Lung microvascular endothelial cell (primary cell): Measurements from ENCODE around the gene ACER1. TPM values are rescaled to one million over a fixed set of nuclear protein-coding genes. Genes with fewer than 3 reads are reported as not detected.
A peak's percentile ranks its signal among the peaks of the same experiment; 100 is the strongest.

Experiments
- DNase-seq, 2 donors: peaks; one replicate each; pipeline versions ENCODE4 v3.0.0 to v3.0.0-alpha.2; 2010; ENCODE audit warnings: low read depth in 2 of 2
- total RNA-seq: library from RNA; depleted of rRNA; stranded (reverse); fragments of >200 nt; gene quantifications from 2 replicates; pipeline ENCODE4 v1.2.1, GENCODE V29; 2014

Gene ACER1
- total RNA-seq, 1 donor from 2014 or later = not detected

DNA sequence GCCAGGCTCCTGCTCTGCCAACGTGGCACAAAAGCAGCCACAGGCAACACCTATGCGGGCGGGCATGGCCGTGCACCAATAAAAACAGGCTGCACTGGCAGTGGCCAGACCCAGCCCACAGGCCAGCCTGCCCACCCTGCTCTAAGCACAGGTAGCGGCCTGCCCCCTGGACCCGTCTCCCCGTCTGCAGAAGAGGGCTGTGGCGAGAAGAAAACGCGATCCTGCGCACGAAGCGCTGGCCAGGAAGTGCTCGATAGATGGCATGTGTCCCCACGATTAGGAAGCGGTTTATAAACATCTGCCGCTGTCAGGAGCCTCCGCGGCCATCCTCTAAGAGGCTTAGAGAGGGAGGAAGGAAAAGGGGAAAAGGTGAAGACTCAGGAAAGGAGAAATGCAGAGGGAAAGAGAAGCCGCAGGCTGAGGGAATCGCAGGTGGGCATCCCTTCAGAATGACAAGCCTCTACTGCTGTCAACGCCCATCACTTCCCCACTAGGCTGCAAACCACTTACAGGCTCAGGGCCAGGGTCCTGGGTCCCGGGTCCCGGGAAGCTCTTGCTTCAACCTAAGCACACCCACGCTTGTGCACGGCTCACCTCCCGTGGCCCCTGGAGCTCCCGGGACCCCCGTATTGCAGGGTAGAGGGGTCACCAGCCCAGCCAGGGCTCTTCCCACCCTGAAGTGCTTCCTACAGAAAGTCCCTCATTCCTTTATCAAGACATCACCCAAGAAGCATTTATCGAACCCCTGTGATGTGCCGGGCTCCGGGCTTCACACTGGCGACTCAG is 64.1 kb downstream of the ACER1 start:
- DNase-seq = peak in 1 of 2 donors; percentile 20

DNA sequence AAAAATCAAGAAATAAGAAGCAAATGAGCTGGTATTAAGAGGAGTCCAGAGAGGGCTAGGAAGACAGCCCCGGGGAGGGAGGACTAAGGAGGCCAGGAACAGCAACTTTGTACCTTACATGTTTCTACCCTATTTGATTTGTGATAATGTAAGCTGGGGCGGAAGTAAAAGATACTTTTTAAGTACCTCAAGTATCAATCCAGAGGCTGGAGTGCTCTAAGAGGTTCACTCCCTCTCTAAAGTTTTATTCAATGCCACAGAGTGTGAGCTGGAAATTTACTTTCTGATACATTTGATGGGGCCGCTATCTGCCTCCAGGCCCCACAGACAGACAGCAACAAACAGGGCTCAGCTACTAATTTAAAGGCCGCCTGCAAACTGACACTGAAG is 65.0 kb downstream of the ACER1 start:
- no peak for DNase-seq

DNA sequence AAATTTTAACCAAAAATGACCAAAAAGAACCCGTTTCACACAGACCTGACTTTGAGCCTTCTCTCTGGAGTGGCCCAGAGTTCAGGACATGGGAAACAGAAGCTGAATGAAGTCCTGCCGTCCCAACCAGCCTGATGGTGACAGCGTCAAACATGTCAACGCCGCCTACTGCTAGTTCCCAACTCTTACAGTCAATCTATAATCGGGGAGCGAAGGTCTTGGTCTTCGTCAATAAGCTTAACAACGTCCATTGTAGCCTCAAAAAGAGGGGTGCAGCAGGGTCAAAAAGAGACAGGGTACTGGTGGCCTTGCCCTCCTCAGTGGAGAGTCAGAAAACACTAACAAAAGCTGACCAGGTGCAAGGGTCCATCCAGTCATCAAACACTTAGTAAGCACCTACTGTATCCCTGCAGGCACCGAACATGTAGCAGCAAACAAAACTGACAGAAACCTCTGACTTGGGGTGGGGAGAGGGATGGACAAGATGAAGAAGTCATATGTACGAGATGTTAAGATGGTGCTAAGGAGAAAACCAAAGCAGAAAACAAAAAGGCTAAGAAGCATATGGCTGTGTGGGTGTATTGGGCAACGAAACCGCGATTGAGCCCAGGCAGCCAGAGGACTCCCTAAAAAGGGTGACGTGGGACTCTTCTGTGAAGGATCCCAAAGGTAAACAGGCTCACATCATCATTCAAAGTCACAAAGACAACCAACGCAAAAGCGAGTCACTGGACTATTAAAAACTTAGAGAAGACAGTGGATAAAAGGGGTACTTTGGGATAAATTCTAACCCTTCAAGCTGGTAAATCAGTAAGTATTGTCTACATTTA is 65.6 kb downstream of the ACER1 start:
- DNase-seq = no peak

DNA sequence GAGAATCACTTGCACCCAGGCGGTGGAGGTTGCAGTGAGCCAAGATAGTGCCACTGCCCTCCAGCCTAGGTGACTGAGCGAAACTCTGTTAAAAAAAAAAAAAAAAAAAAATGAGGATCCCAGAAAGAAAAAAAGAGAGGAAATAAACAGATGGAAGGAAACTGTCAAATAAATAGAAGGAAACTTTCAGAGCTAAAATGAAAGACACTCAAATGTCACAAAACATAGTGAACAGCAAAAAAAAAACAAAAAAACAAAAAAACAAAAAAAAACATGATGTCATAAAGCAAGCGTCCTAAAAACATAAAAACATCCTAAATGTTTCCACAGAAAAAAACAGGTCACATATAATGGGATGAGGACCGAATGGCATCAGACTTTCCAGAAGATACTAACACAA is 68.6 kb downstream of the ACER1 start:
- DNase-seq = peak in 1 of 2 donors; percentile 36

DNA sequence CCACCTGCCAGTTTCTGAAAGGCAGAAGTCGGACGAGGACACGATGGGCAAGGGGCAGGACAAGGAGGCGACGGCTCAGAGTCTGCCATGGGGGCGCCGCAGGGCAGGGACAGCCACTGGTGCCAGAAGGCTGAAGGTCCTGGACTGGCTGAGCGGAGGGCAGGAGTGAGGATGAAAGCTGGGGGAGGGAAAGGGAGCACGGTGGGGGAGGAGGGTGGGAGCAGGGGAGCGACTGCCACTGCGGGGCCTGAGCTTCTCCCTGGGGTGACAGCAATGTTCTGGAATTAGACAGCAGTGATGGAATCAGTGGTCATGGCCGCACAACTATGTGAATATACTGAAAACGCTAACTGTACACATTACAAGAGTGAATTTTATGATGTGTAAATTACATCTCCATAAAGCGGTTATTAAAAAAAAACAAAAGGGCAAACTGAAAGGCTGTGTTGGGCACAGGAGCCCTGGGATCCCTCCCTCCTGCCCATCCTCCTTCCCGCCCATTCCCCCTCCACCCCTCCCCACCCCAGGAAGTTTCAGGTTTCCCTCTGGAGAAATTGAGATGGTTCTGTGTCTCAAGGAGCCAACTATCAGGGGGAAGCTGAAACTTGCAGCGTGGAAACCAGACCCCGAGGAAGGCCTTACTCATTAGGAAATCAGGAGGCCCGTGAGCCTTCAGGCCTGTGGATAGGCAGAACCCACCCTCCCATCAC is 69.5 kb downstream of the ACER1 start:
- no peak for DNase-seq

DNA sequence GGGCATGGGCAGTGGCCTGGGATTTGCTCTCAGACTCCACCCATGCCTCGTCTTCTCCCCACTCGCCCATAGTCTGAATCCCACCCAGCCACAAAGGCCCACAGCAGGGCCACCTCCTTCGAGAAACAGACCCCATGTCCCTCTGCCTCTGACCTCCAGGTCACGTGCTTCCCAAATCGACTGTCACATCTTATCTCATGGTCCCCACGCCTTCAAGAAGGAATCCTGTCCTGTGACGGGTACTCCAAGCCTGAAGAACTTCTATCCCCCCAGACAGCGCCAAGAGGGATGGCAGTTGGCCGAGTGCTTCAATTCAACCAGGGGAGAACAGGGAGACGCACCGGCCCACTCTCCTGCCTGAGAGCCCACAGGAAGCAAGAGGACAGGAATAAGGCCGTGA is 70.1 kb downstream of the ACER1 start:
- DNase-seq = no peak

DNA sequence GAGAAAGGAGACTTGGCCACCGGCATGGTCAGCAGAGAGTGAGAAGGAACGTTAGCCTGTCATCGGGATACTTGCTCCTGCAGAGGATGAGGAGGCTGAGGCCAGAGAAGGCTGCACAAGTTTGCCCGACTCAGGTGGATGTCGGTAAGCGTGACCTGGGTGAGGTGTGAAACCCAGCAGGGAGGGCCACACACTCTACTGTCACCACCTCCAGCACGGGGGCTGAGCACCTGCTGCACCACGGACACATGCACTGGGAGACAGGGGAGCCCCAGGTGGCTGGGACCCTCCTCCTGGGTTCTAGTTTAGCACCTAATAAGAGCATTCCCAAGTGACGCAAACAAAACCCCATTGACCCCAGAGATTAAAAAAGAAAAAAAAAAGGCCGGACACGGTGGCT is 70.9 kb downstream of the ACER1 start:
- DNase-seq = no peak

DNA sequence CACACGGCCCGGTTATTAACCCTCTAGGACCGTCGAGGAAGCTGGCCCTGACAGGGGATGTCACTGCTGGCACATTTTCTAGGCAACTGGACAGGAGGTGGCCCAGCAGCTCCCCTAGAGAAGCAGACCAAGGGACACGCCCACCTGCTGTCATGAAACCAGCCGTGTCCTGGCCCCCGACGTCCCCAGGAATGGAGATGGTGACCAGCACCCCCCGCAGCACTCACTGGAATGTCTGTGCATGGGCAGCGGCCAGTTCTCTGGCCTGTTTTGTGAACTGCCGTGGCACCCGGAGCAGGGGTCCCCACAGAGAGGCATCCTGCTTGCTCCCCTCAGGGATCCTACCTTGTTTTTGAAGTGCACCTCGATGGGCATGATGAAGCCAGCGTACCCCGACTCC is 71.5 kb downstream of the ACER1 start:
- peak in 1 of 2 donors; percentile 32 for DNase-seq

DNA sequence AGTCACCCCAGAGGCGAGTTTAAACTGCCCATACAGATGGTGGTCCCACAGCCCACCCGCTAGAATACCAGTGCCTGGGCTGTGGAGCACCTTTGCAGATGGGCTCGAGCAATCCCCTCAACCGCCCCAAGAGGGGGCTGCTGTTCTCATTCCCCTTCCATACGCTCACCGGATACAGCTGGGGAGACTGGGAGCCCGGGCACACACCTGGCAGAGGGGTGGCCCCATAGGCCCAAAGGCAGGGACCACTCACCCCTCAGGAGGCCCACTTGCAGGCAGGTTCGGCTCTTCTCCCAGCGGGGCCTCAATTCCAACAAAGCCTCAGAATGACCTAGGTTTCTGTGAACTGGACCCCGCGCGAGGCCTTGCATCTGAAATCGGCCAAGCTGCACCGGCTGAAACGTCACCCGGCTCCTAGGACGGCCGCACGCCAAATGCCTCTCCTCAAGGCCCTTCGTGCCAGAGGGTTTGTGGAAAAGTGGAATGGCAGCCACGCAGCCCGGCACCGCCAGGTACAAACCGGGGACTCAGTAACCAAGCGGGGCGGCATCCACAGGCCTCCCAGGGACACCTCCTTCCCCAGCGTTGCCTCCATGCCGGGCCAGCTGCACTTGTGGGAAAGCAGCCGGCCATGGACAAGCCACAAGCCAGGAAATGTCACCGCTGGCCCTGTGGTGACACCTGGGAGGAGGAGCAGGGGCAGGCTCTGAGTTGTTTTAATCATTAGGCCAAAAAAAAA is 72.3 kb downstream of the ACER1 start:
- DNase-seq = peak; percentile 42 to 72

DNA sequence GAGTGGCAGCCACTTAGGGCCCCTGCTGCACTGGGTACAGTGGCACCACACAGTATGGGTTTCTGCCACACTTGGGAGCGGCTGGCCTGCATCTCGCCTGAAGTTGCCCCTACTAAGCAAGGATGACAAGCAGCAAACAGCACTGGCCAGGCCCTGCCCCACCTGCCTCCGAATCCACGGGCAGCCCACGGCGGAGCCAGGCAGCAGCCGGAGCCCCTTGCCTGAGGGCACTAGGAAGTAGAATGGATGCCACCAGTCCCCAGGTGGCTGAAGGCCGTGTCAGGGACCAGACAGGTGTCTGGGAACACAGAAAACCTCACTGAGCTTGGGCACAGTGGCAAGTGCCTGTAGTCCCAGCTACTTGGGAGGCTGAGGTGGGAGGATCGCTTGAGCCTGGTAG is 73.0 kb downstream of the ACER1 start:
- no peak for DNase-seq

DNA sequence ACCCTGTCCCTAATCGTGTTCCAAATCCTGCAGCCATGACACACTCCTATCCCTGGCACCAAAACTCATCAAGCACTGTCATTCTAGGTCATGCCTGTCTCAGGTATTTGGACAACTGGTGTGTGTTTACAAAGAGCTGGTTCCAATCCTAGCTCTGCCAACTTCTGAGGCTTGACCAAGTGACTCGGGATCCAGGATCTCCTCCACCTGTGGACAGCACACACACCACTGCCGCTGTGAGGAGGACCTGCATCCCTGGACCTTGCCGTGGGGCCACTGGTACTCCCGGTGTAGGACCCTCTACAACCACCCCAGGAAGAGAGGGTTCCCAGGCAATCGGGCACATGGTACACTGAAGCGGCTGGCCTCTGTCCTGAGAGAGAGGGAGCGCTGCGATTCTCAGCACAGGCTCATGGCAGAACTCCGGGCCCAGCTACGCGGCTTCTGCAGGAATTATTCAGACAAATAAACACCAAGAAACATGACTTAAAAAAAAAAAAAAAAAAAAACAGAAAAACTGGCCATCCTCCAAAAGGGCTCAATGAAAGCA is 74.0 kb downstream of the ACER1 start:
- DNase-seq = no peak

DNA sequence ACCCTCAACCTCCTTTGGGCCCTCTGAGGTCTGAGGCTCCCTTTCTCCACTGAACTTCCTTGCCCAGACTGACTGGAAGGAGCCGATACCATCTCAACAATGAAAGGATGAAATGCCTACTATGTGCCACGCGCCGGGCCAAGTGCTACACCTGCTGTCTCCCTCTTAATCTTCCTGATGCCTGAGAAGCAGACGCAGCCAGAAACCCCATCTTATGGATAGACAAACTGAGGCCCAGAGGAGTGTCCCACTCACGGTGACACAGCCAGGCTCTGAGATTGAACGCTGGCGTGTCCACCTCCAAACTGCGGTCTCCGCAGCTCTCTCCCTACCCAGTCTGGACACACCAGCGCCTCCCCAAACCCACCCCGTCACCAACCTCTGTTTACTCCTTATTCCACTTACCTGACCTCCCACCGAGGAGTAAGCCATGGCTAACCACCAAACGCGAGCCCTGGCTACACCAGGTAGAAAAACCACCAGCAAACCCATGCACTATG is 74.5 kb downstream of the ACER1 start:
- DNase-seq = no peak

Other genes with a start within 250 kb of the ACER1 start
- 1.3 and 2.4 TPM in 2 replicates for gene RFX2, start 223.1 kb downstream of the ACER1 start, total RNA-seq
- not detected in 2 replicates for gene ACSBG2, start 197.9 kb downstream of the ACER1 start, total RNA-seq
- gene MLLT1, start 53.6 kb downstream of the ACER1 start, total RNA-seq = 4.8 and 8.7 TPM in 2 replicates
- gene CLPP, start 27.9 kb upstream of the ACER1 start, total RNA-seq = 47.9 and 54.8 TPM in 2 replicates
- 30.7 and 40.5 TPM in 2 replicates for gene ALKBH7, start 39.2 kb upstream of the ACER1 start, total RNA-seq
- gene PSPN, start 42.3 kb upstream of the ACER1 start, total RNA-seq = 0.44 and 1.2 TPM in 2 replicates
- gene GTF2F1, start 59.6 kb upstream of the ACER1 start, total RNA-seq = 35.1 and 36.7 TPM in 2 replicates
- 73.4 and 87.0 TPM in 2 replicates for gene KHSRP, start 91.2 kb upstream of the ACER1 start, total RNA-seq
- not detected in 2 replicates for gene SLC25A41, start 100.2 kb upstream of the ACER1 start, total RNA-seq
- gene SLC25A23, start 126.2 kb upstream of the ACER1 start, total RNA-seq = 13.1 and 15.7 TPM in 2 replicates
- not detected in 2 replicates for gene CRB3, start 130.7 kb upstream of the ACER1 start, total RNA-seq
- gene DENND1C, start 148.2 kb upstream of the ACER1 start, total RNA-seq = not detected in 2 replicates
- gene TUBB4A, start 168.7 kb upstream of the ACER1 start, total RNA-seq = not detected in 2 replicates
- gene TNFSF9, start 197.4 kb upstream of the ACER1 start, total RNA-seq = 0.40 and 0.65 TPM in 2 replicates